MM.1S (cell line): ENCODE measurements around the gene ASIC2.

ENCODE experiments used
- CTCF ChIP-seq: fragments of 300-600 bp; sonication (generic); IDR thresholded peaks from 2 replicates; pipeline ENCODE4 v1.5.1; 2016; ENCODE audit warnings: antibody characterized with exemption, low read length, mixed read lengths
- EZH2phosphoT487 ChIP-seq: fragments of 300-600 bp; sonication (generic); IDR thresholded peaks from 2 replicates; pipeline ENCODE4 v1.6.1; 2018; ENCODE audit warnings: antibody characterized with exemption, low read length

GRCh38 chr17:33138627-33139026 is 154.5 kb downstream of the ASIC2 start:
- TF ChIP-seq CTCF (no peak), EZH2phosphoT487 (no peak)
